ENCODE results near the gene PLA1A. TPM values are rescaled to one million over a fixed set of nuclear protein-coding genes. Genes with fewer than 3 reads are reported as not detected.

PLA1A gene
- total and polyA plus RNA-seq, 2 donors (not counting 1 experiment from before 2014, with no cell fraction given) = 0.27 to 0.28 TPM

DNA sequence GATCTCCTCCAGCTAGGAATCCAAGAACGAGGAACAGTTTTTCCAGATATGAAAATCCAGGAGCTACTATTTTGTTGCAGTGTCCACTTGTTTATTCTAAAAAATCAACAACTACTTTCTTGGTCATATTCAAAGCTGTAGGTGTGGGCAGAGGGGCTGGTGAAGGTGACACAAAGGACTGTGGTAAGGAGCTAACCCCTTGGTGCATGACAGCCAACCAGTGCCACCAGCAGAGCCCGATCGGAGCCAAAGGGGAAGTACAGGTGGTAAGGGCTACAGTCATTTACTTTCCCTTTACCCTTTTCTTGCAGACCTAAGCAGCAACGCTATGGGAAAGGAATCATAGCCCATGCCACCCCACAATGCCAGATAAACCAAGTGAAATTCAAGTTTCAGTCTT is 30.7 kb downstream of the PLA1A start:
- Histone ChIP-seq H3K27ac (ENCODE audit: low read length in 2 of 2) (peak overlapping the region; percentile 26 to 83), H3K4me2 (replicated peaks; ENCODE audit: low read depth, low read length, poor library complexity, severe bottlenecking) (peak overlapping the region; percentile 60), H3K79me2 (ENCODE audit: control insufficient read depth, insufficient read depth, low read length) (no peaks in the 10 kb centered on the region), H3K4me3 (ENCODE audit: control extremely low read depth in 1 of 5, extremely low read depth in 1 of 5, insufficient read depth in 1 of 5, low read depth in 2 of 5, low read length in 4 of 5) (peak overlapping the region in 1 of 5 experiments; percentile 51), H3K36me3 (replicated peaks in 1 of 2; ENCODE audit: control extremely low read depth in 1 of 2, control insufficient read depth in 1 of 2, extremely low read depth in 1 of 2, insufficient read depth in 2 of 2, low read length in 1 of 2) (no peaks in the 10 kb centered on the region), H2AFZ (ENCODE audit: insufficient read depth, low read depth, low read length, poor library complexity, severe bottlenecking) (no peak overlapping the region), H3K9me3 (ENCODE audit: control extremely low read depth in 1 of 3, control insufficient read depth in 2 of 3, insufficient read depth in 1 of 3, low read length in 2 of 3) (no peaks in the 10 kb centered on the region), H3K9ac (ENCODE audit: low read length) (peak overlapping the region; percentile 37), H4K20me1 (ENCODE audit: control insufficient read depth, insufficient read depth, low read length, poor library complexity, severe bottlenecking) (no peaks in the 10 kb centered on the region), H3K4me1 (ENCODE audit: control insufficient read depth in 2 of 2, insufficient read depth in 2 of 2, low read length in 2 of 2) (peaks cover 29 to 30% of the 10 kb centered on the region in 2 donors), H3K27me3 (replicated peaks in 1 of 4; ENCODE audit: control extremely low read depth in 1 of 4, control insufficient read depth in 3 of 4, insufficient read depth in 4 of 4, low read length in 3 of 4) (no peaks in the 10 kb centered on the region)
- DNase-seq = peak; percentile 77
- intact Hi-C loops (cut with micrococcal nuclease) = loop anchor here (1.0 to 5.0 kb wide), 4 partner anchors 11 to 66 kb away; partner anchors contain the start of gene COX17
- WGBS (ENCODE audit: insufficient coverage) = 0% methylated on average over 3 of the region's 4 CpGs
- Mint-ChIP-seq H3K9me3 (ENCODE audit: insufficient read depth) (no peaks in the 10 kb centered on the region), H3K27me3 (no peaks in the 10 kb centered on the region), H3K27ac (peak overlapping the region; percentile 90), H3K4me3 (peak overlapping the region; percentile 73), H3K4me1 (peaks cover 46% of the 10 kb centered on the region)
- peak; percentile 87 for ATAC-seq (ENCODE audit: low read depth)
- POLR2A ChIA-PET = interaction anchor here (1.1 kb wide), 1 partner anchor 48 kb away, joined by 3 read pairs; no protein-coding TSS in a partner anchor
- TF ChIP-seq, protein P1, sequence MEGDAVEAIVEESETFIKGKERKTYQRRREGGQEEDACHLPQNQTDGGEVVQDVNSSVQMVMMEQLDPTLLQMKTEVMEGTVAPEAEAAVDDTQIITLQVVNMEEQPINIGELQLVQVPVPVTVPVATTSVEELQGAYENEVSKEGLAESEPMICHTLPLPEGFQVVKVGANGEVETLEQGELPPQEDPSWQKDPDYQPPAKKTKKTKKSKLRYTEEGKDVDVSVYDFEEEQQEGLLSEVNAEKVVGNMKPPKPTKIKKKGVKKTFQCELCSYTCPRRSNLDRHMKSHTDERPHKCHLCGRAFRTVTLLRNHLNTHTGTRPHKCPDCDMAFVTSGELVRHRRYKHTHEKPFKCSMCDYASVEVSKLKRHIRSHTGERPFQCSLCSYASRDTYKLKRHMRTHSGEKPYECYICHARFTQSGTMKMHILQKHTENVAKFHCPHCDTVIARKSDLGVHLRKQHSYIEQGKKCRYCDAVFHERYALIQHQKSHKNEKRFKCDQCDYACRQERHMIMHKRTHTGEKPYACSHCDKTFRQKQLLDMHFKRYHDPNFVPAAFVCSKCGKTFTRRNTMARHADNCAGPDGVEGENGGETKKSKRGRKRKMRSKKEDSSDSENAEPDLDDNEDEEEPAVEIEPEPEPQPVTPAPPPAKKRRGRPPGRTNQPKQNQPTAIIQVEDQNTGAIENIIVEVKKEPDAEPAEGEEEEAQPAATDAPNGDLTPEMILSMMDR (IDR thresholded peaks at IDR 0.05) = no peak
- TF ChIP-seq EZH2 (IDR thresholded peaks at IDR 0.05; ENCODE audit: borderline replicate concordance, insufficient read depth, low read depth, low read length, poor library complexity, severe bottlenecking) = no peak
- CTCF ChIA-PET = interaction anchor here (1.0 to 2.0 kb wide), 5 partner anchors 28 to 744 kb away, joined by 3 to 7 read pairs (median 3); partner anchors contain the start of gene CD80

DNA sequence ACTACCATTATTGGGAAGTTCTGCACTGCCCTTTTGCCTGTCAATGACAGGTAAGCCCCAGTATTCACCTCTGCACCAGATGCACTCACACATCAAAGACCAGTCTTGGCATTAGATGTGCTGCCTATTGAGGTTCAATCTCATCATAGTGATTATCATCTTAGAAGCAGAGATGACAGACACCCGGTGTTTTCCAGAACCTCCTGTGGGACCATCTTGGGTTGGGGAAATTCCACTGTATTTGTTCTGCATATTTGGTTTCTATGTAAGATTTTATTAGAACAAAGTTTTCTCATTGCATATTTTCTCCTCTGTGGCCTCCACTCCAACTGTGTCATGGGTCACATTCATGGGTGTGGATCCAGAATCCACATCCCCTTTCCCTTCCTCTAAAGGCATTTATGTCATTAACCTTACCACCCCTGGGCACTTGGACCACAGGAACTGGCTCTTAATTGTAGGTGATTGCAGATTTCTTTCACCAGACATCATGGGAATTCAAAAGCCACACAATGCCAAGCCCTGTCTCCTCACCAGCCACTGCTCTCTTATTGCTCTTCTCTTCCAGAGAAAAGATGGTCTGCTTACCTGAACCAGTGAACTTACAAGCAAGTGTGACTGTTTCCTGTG is 31.2 kb downstream of the PLA1A start:
- Histone ChIP-seq H4K20me1 (ENCODE audit: control insufficient read depth, insufficient read depth, low read length, poor library complexity, severe bottlenecking) (no peaks in the 10 kb centered on the region), H3K79me2 (ENCODE audit: control insufficient read depth, insufficient read depth, low read length) (no peaks in the 10 kb centered on the region), H3K4me1 (ENCODE audit: control insufficient read depth in 2 of 2, insufficient read depth in 2 of 2, low read length in 2 of 2) (peaks cover 29 to 30% of the 10 kb centered on the region in 2 donors), H3K27ac (ENCODE audit: low read length in 2 of 2) (peak overlapping the region; percentile 26 to 83), H3K36me3 (replicated peaks in 1 of 2; ENCODE audit: control extremely low read depth in 1 of 2, control insufficient read depth in 1 of 2, extremely low read depth in 1 of 2, insufficient read depth in 2 of 2, low read length in 1 of 2) (no peaks in the 10 kb centered on the region), H3K9ac (ENCODE audit: low read length) (peak overlapping the region; percentile 37), H3K4me2 (replicated peaks; ENCODE audit: low read depth, low read length, poor library complexity, severe bottlenecking) (peak overlapping the region; percentile 60), H2AFZ (ENCODE audit: insufficient read depth, low read depth, low read length, poor library complexity, severe bottlenecking) (no peak overlapping the region), H3K9me3 (ENCODE audit: control extremely low read depth in 1 of 3, control insufficient read depth in 2 of 3, insufficient read depth in 1 of 3, low read length in 2 of 3) (no peaks in the 10 kb centered on the region), H3K27me3 (replicated peaks in 1 of 4; ENCODE audit: control extremely low read depth in 1 of 4, control insufficient read depth in 3 of 4, insufficient read depth in 4 of 4, low read length in 3 of 4) (no peaks in the 10 kb centered on the region), H3K4me3 (ENCODE audit: control extremely low read depth in 1 of 5, extremely low read depth in 1 of 5, insufficient read depth in 1 of 5, low read depth in 2 of 5, low read length in 4 of 5) (no peak overlapping the region)
- ATAC-seq (ENCODE audit: low read depth) = peak; percentile 61
- peak; percentile 76 for DNase-seq
- H3K9me3 Mint-ChIP-seq (ENCODE audit: insufficient read depth) = no peaks in the 10 kb centered on the region
- ChIA-PET POLR2A (interaction anchor here (1.1 kb wide), 1 partner anchor 48 kb away, joined by 3 read pairs; no protein-coding TSS in a partner anchor), CTCF (interaction anchor here (1.0 to 2.0 kb wide), 5 partner anchors 28 to 744 kb away, joined by 3 to 7 read pairs (median 3); partner anchors contain the start of gene CD80)
- H3K27me3 Mint-ChIP-seq = no peaks in the 10 kb centered on the region
- H3K4me3 Mint-ChIP-seq = peak overlapping the region; percentile 73
- intact Hi-C loops (cut with micrococcal nuclease) = loop anchor here (1.0 to 5.0 kb wide), 4 partner anchors 10 to 67 kb away; partner anchors contain the start of gene COX17
- no CpG with 5 or more reads among the region's 1 CpG for WGBS (ENCODE audit: insufficient coverage)
- H3K4me1 Mint-ChIP-seq = peaks cover 46% of the 10 kb centered on the region
- TF ChIP-seq EZH2 (IDR thresholded peaks at IDR 0.05; ENCODE audit: borderline replicate concordance, insufficient read depth, low read depth, low read length, poor library complexity, severe bottlenecking) = no peak
- TF ChIP-seq, protein P1 (IDR thresholded peaks at IDR 0.05) = no peak
- H3K27ac Mint-ChIP-seq = peak overlapping the region; percentile 90
